Liver (tissue), 9 donors: ENCODE data around the gene FBXL22. TPM values are rescaled to one million over a fixed set of nuclear protein-coding genes. Genes with fewer than 3 reads are reported as not detected.
"Not testable (repeated sequence)": the region's sequence is repeated elsewhere in the genome, so short reads cannot be mapped to it uniquely, and the experiment has no call there.

ENCODE experiments used
- DNase-seq: peaks from one replicate; pipeline ENCODE4 v3.0.0-alpha.2; 2017; ENCODE audit warnings: low spot score
- H3K27ac ChIP-seq, 2 donors: one replicate each; pipeline ENCODE4 v1.7.0; 2013; ENCODE audit warnings: inconsistent platforms in 2 of 2, low read length in 2 of 2, control low read depth in 1 of 2, low read depth in 1 of 2, mild to moderate bottlenecking in 1 of 2
- H3K27me3 ChIP-seq, 4 donors: one replicate each; pipeline versions ENCODE4 v1.6.1 to v1.7.0; 2013; ENCODE audit warnings: low read length in 3 of 4, inconsistent platforms in 1 of 4, mild to moderate bottlenecking in 1 of 4, moderate library complexity in 1 of 4; ENCODE audit not compliant: control insufficient read depth in 4 of 4, insufficient read depth in 4 of 4
- H3K36me3 ChIP-seq, 4 donors: one replicate each; pipeline versions ENCODE4 v1.6.1 to v1.7.0; 2013; ENCODE audit warnings: low read length in 3 of 4, mild to moderate bottlenecking in 3 of 4, low read depth in 1 of 4, moderate library complexity in 1 of 4; ENCODE audit not compliant: control insufficient read depth in 4 of 4, insufficient read depth in 3 of 4
- H3K4me1 ChIP-seq, 4 donors: one replicate each; pipeline versions ENCODE4 v1.6.1 to v1.7.0; 2013; ENCODE audit warnings: low read length in 3 of 4, mild to moderate bottlenecking in 3 of 4, moderate library complexity in 1 of 4; ENCODE audit not compliant: control insufficient read depth in 4 of 4, insufficient read depth in 4 of 4
- H3K4me3 ChIP-seq, 3 donors: one replicate each; pipeline versions ENCODE4 v1.6.1 to v1.7.0; 2013; ENCODE audit warnings: low read length in 3 of 3, control low read depth in 1 of 3, low read depth in 1 of 3, mild to moderate bottlenecking in 1 of 3
- H3K9ac ChIP-seq, 2 donors: one replicate each; pipeline ENCODE4 v1.7.0; 2013; ENCODE audit warnings: low read length in 2 of 2, mild to moderate bottlenecking in 2 of 2, moderate library complexity in 2 of 2, control low read depth in 1 of 2, low read depth in 1 of 2
- H3K9me3 ChIP-seq, 4 donors: one replicate each; pipeline versions ENCODE4 v1.6.1 to v1.7.0; 2013; ENCODE audit warnings: low read length in 3 of 4; ENCODE audit not compliant: control insufficient read depth in 4 of 4
- CTCF ChIP-seq: fragments of 150-350 bp; IDR thresholded peaks from 2 replicates; pipeline ENCODE4 v1.5.1; 2017; ENCODE audit warnings: improper control_type of control experiment, low read depth, low read length; ENCODE audit not compliant: missing input control
- EGR1 ChIP-seq, 2 donors: IDR thresholded peaks; 2 replicates each; pipeline ENCODE4 v1.6.1; 2016 to 2018; ENCODE audit warnings: antibody characterized with exemption in 2 of 2, low read depth in 2 of 2
- FOXA1 ChIP-seq: IDR thresholded peaks from 2 replicates; pipeline ENCODE4 v1.6.1; 2016; ENCODE audit warnings: antibody characterized with exemption
- FOXA2 ChIP-seq: IDR thresholded peaks from 2 replicates; pipeline ENCODE4 v1.6.1; 2016; ENCODE audit warnings: antibody characterized with exemption
- GABPA ChIP-seq, 2 donors: IDR thresholded peaks in 1 of 2; conservative IDR thresholded peaks in 1 of 2; 2 replicates each; pipeline ENCODE4 v1.6.1; 2016; ENCODE audit warnings: antibody characterized with exemption in 2 of 2, mild to moderate bottlenecking in 1 of 2, moderate library complexity in 1 of 2
- HNF4A ChIP-seq, 2 donors: conservative IDR thresholded peaks; 2 replicates each; pipeline ENCODE4 v1.6.1; 2016; ENCODE audit warnings: antibody characterized with exemption in 2 of 2, mild to moderate bottlenecking in 2 of 2
- HNF4G ChIP-seq: IDR thresholded peaks from 2 replicates; pipeline ENCODE4 v1.6.1; 2016; ENCODE audit warnings: antibody characterized with exemption
- JUND ChIP-seq, 2 donors: IDR thresholded peaks; 2 replicates each; pipeline ENCODE4 v1.6.1; 2016; ENCODE audit warnings: antibody characterized with exemption in 2 of 2
- MAX ChIP-seq: IDR thresholded peaks from 2 replicates; pipeline ENCODE4 v1.6.1; 2016; ENCODE audit warnings: antibody characterized with exemption
- NR2F2 ChIP-seq: IDR thresholded peaks from 2 replicates; pipeline ENCODE4 v1.6.1; 2016; ENCODE audit warnings: antibody characterized with exemption
- REST ChIP-seq: IDR thresholded peaks from 2 replicates; pipeline ENCODE4 v1.6.1; 2016; ENCODE audit warnings: antibody characterized with exemption, mild to moderate bottlenecking
- SP1 ChIP-seq: IDR thresholded peaks from 2 replicates; pipeline ENCODE4 v1.6.1; 2018; ENCODE audit warnings: antibody characterized with exemption, mild to moderate bottlenecking
- TAF1 ChIP-seq: conservative IDR thresholded peaks from 2 replicates; pipeline ENCODE4 v1.6.1; 2016; ENCODE audit warnings: antibody characterized with exemption, mild to moderate bottlenecking
- YY1 ChIP-seq: IDR thresholded peaks from 2 replicates; pipeline ENCODE4 v1.6.1; 2016; ENCODE audit warnings: antibody characterized with exemption, mild to moderate bottlenecking
- WGBS: extraction: QIAGEN DNeasy Blood & Tissue Kit; methylation state at CpG from one replicate; pipeline ENCODE4 v1.1.7; 2013; 5-methylcytosine and 5-hydroxymethylcytosine counted together
- polyA plus RNA-seq, 2 donors: library from polyadenylated mRNA; stranded (reverse) in 1 of 2; unstranded in 1 of 2; fragments of 200-250 nt in 1 of 2; fragments of >200 nt in 1 of 2; fragmentation: Nextera tagmentation in 1 of 2; extraction: Ambion mirVana in 1 of 2; gene quantifications; one replicate each; pipeline versions ENCODE4 v1.2.1 to v1.2.3, GENCODE V29; 2013 to 2015
- total RNA-seq, 2 donors: library from RNA; depleted of rRNA; stranded (reverse); fragments of >200 nt; gene quantifications; one replicate each; pipeline ENCODE4 v1.2.3, GENCODE V29; 2014
- TF ChIP-seq, protein P1 (sequence below): IDR thresholded peaks from 2 replicates; pipeline ENCODE4 v1.6.1; 2016; ENCODE audit warnings: antibody characterized with exemption
- TF ChIP-seq, protein P2 (sequence below): IDR thresholded peaks from 2 replicates; pipeline ENCODE4 v1.6.1; 2016; ENCODE audit warnings: antibody characterized with exemption
- donor health status: healthy.
- donor health status: healthy.
- donor health status: healthy.
- donor health status: healthy.
- donor health status: healthy.

FBXL22 gene
- total and polyA plus RNA-seq, 4 donors = 0.18 to 0.29 (median 0.22) TPM

DNA sequence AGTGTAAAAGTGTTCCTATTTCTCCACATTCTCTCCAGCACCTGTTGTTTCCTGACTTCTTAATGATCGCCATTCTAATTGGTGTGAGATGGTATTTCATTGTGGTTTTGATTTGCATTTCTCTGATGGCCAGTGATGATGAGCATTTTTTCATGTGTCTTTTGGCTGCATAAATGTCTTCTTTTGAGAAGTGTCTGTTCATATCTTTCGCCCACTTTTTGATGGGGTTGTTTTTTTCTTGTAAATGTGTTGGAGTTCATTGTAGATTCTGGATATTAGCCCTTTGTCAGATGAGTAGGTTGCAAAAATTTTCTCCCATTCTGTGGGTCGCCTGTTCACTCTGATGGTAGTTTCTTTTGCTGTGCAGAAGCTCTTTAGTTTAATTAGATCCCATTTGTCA lies 20.4 kb downstream of the FBXL22 start:
- H3K9ac ChIP-seq, DNase-seq, H3K4me3 ChIP-seq, H3K27ac ChIP-seq, H3K4me1 ChIP-seq, H3K27me3 ChIP-seq, H3K9me3 ChIP-seq: not testable (repeated sequence)
- peaks cover 4 to 36% (median 21%) of the 10 kb centered on the region in 4 donors for H3K36me3 ChIP-seq
- whole genome bisulfite sequencing = 97% methylated on average over 3 of the region's 3 CpGs

DNA sequence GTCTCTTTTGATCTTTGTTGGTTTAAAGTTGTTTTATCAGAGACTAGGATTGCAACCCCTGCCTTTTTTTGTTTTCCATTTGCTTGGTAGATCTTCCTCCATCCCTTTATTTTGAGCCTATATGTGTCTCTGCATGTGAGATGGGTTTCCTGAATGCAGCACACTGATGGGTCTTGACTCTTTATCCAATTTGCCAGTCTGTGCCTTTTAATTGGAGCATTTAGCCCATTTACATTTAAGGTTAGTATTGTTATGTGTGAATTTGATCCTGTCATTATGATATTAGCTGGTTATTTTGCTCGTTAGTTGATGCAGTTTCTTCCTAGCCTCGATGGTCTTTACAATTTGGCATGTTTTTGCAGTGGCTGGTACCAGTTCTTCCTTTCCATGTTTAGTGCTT lies 23.6 kb downstream of the FBXL22 start:
- peaks cover 1 to 43% (median 33%) of the 10 kb centered on the region in 4 donors for H3K36me3 ChIP-seq
- H3K9me3 ChIP-seq, H3K27ac ChIP-seq, DNase-seq, H3K4me1 ChIP-seq, H3K9ac ChIP-seq, H3K4me3 ChIP-seq, H3K27me3 ChIP-seq: not testable (repeated sequence)
- WGBS = no CpG with 5 or more reads among the region's 2 CpGs

GRCh38 chr15:63623232-63623969 lies 26.2 kb downstream of the FBXL22 start:
- Histone ChIP-seq H3K27ac (no peak overlapping the region), H3K9ac (no peak overlapping the region), H3K9me3 (no peaks in the 10 kb centered on the region), H3K27me3 (no peaks in the 10 kb centered on the region), H3K4me3 (no peak overlapping the region), H3K4me1 (no peaks in the 10 kb centered on the region), H3K36me3 (peaks cover 5 to 56% (median 46%) of the 10 kb centered on the region in 4 donors)
- DNase-seq = no peak
- WGBS = 92% methylated on average over 8 of the region's 8 CpGs
- no peak for TF ChIP-seq FOXA1
- no peak for TF ChIP-seq REST
- no peak for TF ChIP-seq YY1
- no peak for TF ChIP-seq NR2F2
- no peak for TF ChIP-seq HNF4G
- no peak for TF ChIP-seq FOXA2
- TF ChIP-seq GABPA (IDR thresholded peaks at IDR 0.05 in 1 of 2, conservative IDR thresholded peaks at IDR 0.05 in 1 of 2) = no peak
- TF ChIP-seq SP1 = no peak

DNA sequence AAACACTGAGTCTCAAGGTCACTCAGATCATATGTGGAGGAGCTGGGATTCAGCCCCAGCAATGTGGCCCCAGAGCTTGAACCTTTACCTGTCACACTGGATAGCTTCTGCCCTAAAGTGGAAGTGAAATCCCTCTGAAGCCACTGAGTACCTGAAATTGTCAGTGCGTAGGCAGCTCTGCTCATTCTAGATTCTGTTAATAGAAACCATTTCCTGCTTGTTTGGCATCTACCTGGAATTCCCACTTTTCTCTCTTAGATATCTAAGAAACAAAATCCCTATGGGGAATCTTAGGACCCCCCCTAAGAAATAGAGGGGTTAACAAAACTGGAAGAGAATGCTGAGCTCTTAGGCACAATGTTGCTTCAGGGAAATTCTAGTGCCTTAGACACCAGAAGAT lies 29.8 kb downstream of the FBXL22 start:
- H3K4me1 ChIP-seq = no peaks in the 10 kb centered on the region
- no peak overlapping the region for H3K27ac ChIP-seq
- no peaks in the 10 kb centered on the region for H3K9me3 ChIP-seq
- peaks cover 9 to 84% (median 67%) of the 10 kb centered on the region in 4 donors for H3K36me3 ChIP-seq
- DNase-seq = no peak
- 100% methylated on average over 1 of the region's 1 CpG for WGBS
- no peak overlapping the region for H3K9ac ChIP-seq
- no peaks in the 10 kb centered on the region for H3K27me3 ChIP-seq
- H3K4me3 ChIP-seq = no peak overlapping the region
- no peak for TF ChIP-seq FOXA2
- TF ChIP-seq EGR1 (IDR thresholded peaks at IDR 0.05; ENCODE audit: low read depth in 2 of 2) = no peak
- no peak for TF ChIP-seq JUND (IDR thresholded peaks at IDR 0.05)
- TF ChIP-seq SP1 = no peak
- TF ChIP-seq, protein P1, sequence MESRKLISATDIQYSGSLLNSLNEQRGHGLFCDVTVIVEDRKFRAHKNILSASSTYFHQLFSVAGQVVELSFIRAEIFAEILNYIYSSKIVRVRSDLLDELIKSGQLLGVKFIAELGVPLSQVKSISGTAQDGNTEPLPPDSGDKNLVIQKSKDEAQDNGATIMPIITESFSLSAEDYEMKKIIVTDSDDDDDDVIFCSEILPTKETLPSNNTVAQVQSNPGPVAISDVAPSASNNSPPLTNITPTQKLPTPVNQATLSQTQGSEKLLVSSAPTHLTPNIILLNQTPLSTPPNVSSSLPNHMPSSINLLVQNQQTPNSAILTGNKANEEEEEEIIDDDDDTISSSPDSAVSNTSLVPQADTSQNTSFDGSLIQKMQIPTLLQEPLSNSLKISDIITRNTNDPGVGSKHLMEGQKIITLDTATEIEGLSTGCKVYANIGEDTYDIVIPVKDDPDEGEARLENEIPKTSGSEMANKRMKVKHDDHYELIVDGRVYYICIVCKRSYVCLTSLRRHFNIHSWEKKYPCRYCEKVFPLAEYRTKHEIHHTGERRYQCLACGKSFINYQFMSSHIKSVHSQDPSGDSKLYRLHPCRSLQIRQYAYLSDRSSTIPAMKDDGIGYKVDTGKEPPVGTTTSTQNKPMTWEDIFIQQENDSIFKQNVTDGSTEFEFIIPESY = no peak
- no peak for TF ChIP-seq GABPA (IDR thresholded peaks at IDR 0.05 in 1 of 2, conservative IDR thresholded peaks at IDR 0.05 in 1 of 2)
- no peak for TF ChIP-seq MAX
- no peak for TF ChIP-seq YY1
- TF ChIP-seq TAF1 = no peak
- no peak for TF ChIP-seq FOXA1
- TF ChIP-seq, protein P2, sequence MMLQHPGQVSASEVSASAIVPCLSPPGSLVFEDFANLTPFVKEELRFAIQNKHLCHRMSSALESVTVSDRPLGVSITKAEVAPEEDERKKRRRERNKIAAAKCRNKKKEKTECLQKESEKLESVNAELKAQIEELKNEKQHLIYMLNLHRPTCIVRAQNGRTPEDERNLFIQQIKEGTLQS = no peak
- TF ChIP-seq HNF4A (conservative IDR thresholded peaks at IDR 0.05) = no peak
- TF ChIP-seq CTCF = no peak
